AG04450 (cell line): Measurements from ENCODE around the gene VDR. TPM values are rescaled to one million over a fixed set of nuclear protein-coding genes. Genes with fewer than 3 reads are reported as not detected.

ENCODE experiments used
- CTCF ChIA-PET: fragments of 300-600, 350-600 bp; formaldehyde crosslinking; extraction: SDS; loops from one replicate; lab custom pipeline; 2022; ENCODE audit warnings: antibody characterized with exemption, inconsistent platforms; lab: Charles Lee
- POLR2A ChIA-PET: fragments of 350-600 bp; formaldehyde crosslinking; extraction: SDS; loops from one replicate; lab custom pipeline; 2021; ENCODE audit warnings: antibody characterized with exemption, inconsistent platforms; lab: Yijun Ruan, JAX
- DNase-seq: peaks from one replicate; pipeline ENCODE4 v3.0.0-alpha.2; 2011; ENCODE audit warnings: low read depth, low spot score
- H3K27ac ChIP-seq: one replicate; pipeline ENCODE4 v1.5.1; 2012; ENCODE audit warnings: low read depth, low read length, control low read depth
- H3K27me3 ChIP-seq: one replicate; pipeline ENCODE4 v1.6.0; 2012; ENCODE audit warnings: low read length; ENCODE audit not compliant: control insufficient read depth, insufficient read depth
- H3K4me3 ChIP-seq: 2 replicates; pipeline ENCODE4 v1.5.1; 2011; ENCODE audit warnings: mild to moderate bottlenecking, low read depth, low read length, control low read depth
- H3K9me3 ChIP-seq: 2 replicates; pipeline ENCODE4 v1.5.1; 2012; ENCODE audit warnings: low read length; ENCODE audit not compliant: control insufficient read depth, insufficient read depth
- CTCF ChIP-seq: IDR thresholded peaks from 2 replicates; pipeline ENCODE4 v1.5.1; 2011; ENCODE audit warnings: low read depth, low read length, control low read depth, inconsistent platforms
- polyA plus RNA-seq: library from polyadenylated mRNA; depleted of rRNA; stranded (reverse); fragments of >200 nt; gene quantifications from 2 replicates; pipeline ENCODE4 v1.2.3, GENCODE V29; 2011

The VDR gene
- polyA plus RNA-seq, 1 experiment, result 11.9 TPM

GRCh38 chr12:47849261-47849660 lies 55.5 kb downstream of the VDR start:
- H3K9me3 ChIP-seq, result no peaks in the 10 kb centered on the region
- no peak overlapping the region for H3K4me3 ChIP-seq
- TF ChIP-seq CTCF, result no peak
- ChIA-PET POLR2A (no interaction called here), CTCF (interaction anchor here (4.0 kb wide), 1 partner anchor 11 kb away, joined by 24 read pairs; no protein-coding TSS in a partner anchor)
- H3K27ac ChIP-seq, result no peak overlapping the region
- no peak for DNase-seq
- no peaks in the 10 kb centered on the region for H3K27me3 ChIP-seq

DNA sequence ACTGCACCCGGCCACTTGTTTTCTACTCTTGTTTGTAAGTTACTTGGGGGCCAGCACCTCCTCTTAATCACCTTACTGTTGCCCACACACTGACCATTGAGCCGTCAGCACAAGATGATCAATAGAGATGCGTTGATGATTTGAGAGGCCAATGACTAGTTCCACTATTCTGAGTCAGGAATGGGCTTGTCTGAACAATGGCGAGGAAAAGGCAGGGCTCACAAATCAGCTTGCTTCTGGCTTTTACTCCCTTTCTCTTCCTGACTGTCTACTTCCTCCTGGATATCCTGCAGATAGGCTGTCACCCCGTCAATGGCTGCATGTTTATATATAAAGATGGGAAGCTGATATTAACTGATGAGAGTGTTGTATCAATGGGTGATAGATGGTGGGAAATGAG lies 55.9 kb downstream of the VDR start:
- Histone ChIP-seq H3K9me3 (no peaks in the 10 kb centered on the region), H3K27ac (no peak overlapping the region), H3K27me3 (no peaks in the 10 kb centered on the region), H3K4me3 (no peak overlapping the region)
- ChIA-PET CTCF (interaction anchor here (0.7 to 4.0 kb wide), 2 partner anchors 11 to 19 kb away, joined by 4 to 24 read pairs; no protein-coding TSS in a partner anchor), POLR2A (no interaction called here)
- no peak for TF ChIP-seq CTCF
- no peak for DNase-seq

GRCh38 chr12:47846294-47846996 lies 58.3 kb downstream of the VDR start:
- DNase-seq, result no peak
- no peak for TF ChIP-seq CTCF
- Histone ChIP-seq H3K4me3 (no peak overlapping the region), H3K27me3 (no peaks in the 10 kb centered on the region), H3K27ac (no peak overlapping the region), H3K9me3 (no peaks in the 10 kb centered on the region)
- POLR2A ChIA-PET, result interaction anchor here (0.6 kb wide), 1 partner anchor 88 kb away, joined by 4 read pairs; the partner anchor contains the start of gene RAPGEF3
- CTCF ChIA-PET, result interaction anchor here (1.1 to 1.9 kb wide), 2 partner anchors 58 to 117 kb away, joined by 4 to 5 read pairs; partner anchors contain the start of genes TMEM106C and VDR

DNA sequence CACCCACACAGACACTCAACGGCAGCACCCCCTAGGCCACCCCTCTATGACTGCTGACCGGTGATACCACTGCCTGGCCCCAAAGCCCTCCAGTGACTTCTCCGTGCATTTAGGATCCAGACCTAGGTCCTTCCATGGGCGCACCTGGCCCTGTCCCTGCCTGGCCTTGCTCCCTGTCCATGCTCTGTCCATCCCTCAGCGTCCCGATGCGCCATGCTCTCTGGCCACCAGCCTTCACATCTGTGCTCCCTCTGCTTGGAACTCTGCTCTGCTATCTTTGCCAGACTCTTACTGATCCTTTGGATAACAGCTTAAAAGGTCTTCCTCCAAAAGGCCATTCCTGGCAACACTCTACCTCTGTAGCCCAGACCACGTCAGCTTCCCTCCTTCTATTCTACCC lies 59.7 kb downstream of the VDR start:
- DNase-seq, result no peak
- ChIA-PET POLR2A (interaction anchor here (0.5 kb wide), 1 partner anchor 93 kb away, joined by 3 read pairs; no protein-coding TSS in a partner anchor), CTCF (interaction anchor here (1.1 kb wide), 1 partner anchor 103 kb away, joined by 3 read pairs; no protein-coding TSS in a partner anchor)
- H3K4me3 ChIP-seq, result no peak overlapping the region
- H3K9me3 ChIP-seq, result no peaks in the 10 kb centered on the region
- H3K27ac ChIP-seq, result no peak overlapping the region
- no peak for TF ChIP-seq CTCF
- H3K27me3 ChIP-seq, result no peaks in the 10 kb centered on the region

DNA sequence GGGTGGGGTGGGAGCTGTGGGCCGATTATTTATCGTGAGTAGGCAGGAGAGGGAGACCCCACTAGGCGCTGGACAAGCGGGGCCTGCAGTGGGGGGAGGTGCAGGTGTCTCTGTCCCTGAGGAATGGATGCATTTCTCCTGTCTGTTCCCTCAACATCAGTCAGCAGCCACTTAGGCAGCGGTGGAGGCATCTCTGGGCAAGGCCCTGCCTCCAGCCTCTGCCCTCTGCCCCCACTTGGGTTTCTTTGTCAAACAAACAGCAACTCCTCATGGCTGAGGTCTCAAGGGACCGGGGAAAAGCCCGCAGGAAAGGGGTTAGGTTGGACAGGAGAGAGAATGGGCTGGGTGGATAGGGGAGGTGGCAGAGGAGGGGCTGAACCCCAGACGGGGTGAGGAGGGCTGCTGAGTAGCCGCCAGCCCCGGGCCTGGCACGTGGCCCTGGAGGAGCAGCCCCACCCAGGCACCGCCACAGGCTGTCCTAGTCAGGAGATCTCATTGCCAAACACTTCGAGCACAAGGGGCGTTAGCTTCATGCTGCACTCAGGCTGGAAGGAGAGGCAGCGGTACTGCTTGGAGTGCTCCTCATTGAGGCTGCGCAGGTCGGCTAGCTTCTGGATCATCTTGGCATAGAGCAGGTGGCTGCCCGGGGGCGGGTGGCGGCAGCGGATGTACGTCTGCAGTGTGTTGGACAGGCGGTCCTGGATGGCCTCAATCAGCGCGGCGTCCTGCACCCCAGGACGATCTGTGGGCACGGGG lies 60.4 kb downstream of the VDR start:
- Histone ChIP-seq H3K27me3 (no peaks in the 10 kb centered on the region), H3K9me3 (no peaks in the 10 kb centered on the region), H3K27ac (no peak overlapping the region), H3K4me3 (no peak overlapping the region)
- ChIA-PET CTCF (interaction anchor here (0.6 to 1.1 kb wide), 2 partner anchors 61 to 103 kb away, joined by 3 read pairs; no protein-coding TSS in a partner anchor), POLR2A (no interaction called here)
- TF ChIP-seq CTCF, result no peak
- DNase-seq, result no peak
